Uterus (tissue), 4 donors: ENCODE data around the gene LMOD1. TPM values are rescaled to one million over a fixed set of nuclear protein-coding genes. Genes with fewer than 3 reads are reported as not detected.
A peak's percentile ranks its signal among the peaks of the same experiment; 100 is the strongest.
"Not testable (repeated sequence)": the region's sequence is repeated elsewhere in the genome, so short reads cannot be mapped to it uniquely, and the experiment has no call there.

ENCODE experiments used
- DNase-seq, 2 donors: peaks; one replicate each; pipeline ENCODE4 v3.0.0-alpha.2; 2019 to 2020
- H3K27ac ChIP-seq, 2 donors: fragments of 200-600 bp; sonication (generic); 1 replicate in 1 of 2; 2 replicates in 1 of 2; pipeline ENCODE4 v1.5.1; 2016 to 2018
- H3K27me3 ChIP-seq, 2 donors: fragments of 200-600 bp; sonication (generic); one replicate each; pipeline ENCODE4 v1.5.1; 2018 to 2019; ENCODE audit warnings: control low read depth in 1 of 2
- H3K36me3 ChIP-seq, 2 donors: fragments of 200-600 bp; sonication (generic); one replicate each; pipeline ENCODE4 v1.5.1; 2019; ENCODE audit warnings: control low read depth in 1 of 2
- H3K4me1 ChIP-seq, 2 donors: fragments of 200-600 bp; sonication (generic); one replicate each; pipeline ENCODE4 v1.5.1; 2018 to 2019; ENCODE audit warnings: control low read depth in 1 of 2
- H3K4me3 ChIP-seq, 2 donors: fragments of 200-600 bp; sonication (generic); 1 replicate in 1 of 2; 2 replicates in 1 of 2; pipeline ENCODE4 v1.5.1; 2018 to 2019; ENCODE audit warnings: mild to moderate bottlenecking in 1 of 2
- H3K9me3 ChIP-seq, 2 donors: fragments of 200-600 bp; sonication (generic); one replicate each; pipeline ENCODE4 v1.5.1; 2019; ENCODE audit warnings: control low read depth in 1 of 2
- CTCF ChIP-seq, 4 experiments: fragments of 200-600 bp in 2 of 4; fragments of 450-650 bp in 2 of 4; sonication (generic) in 2 of 4; IDR thresholded peaks; one replicate each; pipeline ENCODE4 v1.5.1; 2016 to 2019; ENCODE audit warnings: antibody characterized with exemption in 4 of 4, mild to moderate bottlenecking in 2 of 4, moderate library complexity in 1 of 4
- POLR2A ChIP-seq, 2 donors: fragments of 450-650 bp; IDR thresholded peaks; one replicate each; pipeline ENCODE4 v1.6.1; 2016; ENCODE audit warnings: antibody characterized with exemption in 2 of 2, mild to moderate bottlenecking in 1 of 2, moderate library complexity in 1 of 2
- intact Hi-C: fragments of 100-400 bp; cut with DNase I; formaldehyde crosslinking; loops from one replicate; pipeline ENCODE4 v1.15.1; 2023; ENCODE audit warnings: low total_unique reads
- total RNA-seq, 4 donors: library from RNA; depleted of rRNA in 3 of 4; stranded (reverse); fragments of >200 nt in 3 of 4; gene quantifications; one replicate each; pipeline versions ENCODE4 v1.1.0 to v1.2.4, GENCODE V29; 2014 to 2023
- donor health status: DM: yes; HTN: yes; CAD: no.

The LMOD1 gene
- total RNA-seq, 4 donors from 2014 or later, result 38.9 to 377 (median 147) TPM

DNA sequence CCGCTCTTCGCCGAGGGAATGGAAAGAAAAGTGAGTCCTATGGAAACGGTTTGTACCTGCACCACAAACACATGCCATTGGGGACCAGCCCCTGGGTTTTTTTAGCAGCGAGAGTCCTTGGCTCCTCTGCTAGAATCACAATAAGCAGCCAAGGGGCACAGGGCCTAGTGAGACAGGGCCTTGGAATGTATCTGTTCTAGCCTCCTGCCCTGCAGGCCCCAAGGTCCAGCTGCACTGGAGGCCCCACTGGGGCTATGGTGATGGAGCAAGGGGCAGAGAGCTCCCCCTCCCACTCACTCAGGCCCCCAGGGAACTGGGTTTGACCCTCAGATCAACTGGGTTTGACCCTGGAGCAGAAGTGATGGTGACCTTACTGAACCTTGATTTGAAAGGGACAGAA is 43.2 kb downstream of the LMOD1 start:
- peak overlapping the region; percentile 94 to 98 for H3K27ac ChIP-seq
- peak; percentile 71 to 85 for DNase-seq

DNA sequence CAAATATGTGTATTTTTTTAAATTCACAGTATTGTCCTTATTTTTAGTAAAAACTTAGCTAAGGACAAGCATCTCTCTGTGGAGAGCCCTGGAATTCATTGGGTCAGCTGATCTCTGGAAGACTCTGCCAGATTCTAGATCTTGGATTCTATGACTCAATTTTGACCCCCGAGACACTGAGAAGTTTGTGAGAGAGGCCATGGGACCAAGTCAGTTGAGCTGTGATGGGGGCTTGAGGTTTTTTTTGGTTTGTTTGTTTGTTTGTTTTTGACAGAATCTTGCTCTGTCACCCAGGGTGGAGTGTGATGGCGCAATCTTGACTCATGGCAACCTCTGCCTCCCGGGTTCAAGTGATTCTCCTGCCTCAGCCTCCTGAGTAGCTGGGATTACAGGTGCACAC is 44.1 kb downstream of the LMOD1 start:
- Histone ChIP-seq H3K9me3 (no peaks in the 10 kb centered on the region), H3K4me3 (no peak overlapping the region), H3K27me3 (no peaks in the 10 kb centered on the region), H3K36me3 (no peaks in the 10 kb centered on the region), H3K27ac (peak overlapping the region; percentile 94 to 98), H3K4me1 (peaks cover 26 to 29% of the 10 kb centered on the region in 2 donors)
- no peak for TF ChIP-seq CTCF (IDR thresholded peaks at IDR 0.05)
- TF ChIP-seq POLR2A (IDR thresholded peaks at IDR 0.05), result no peak
- intact Hi-C loops, result no loop called here
- peak in 1 of 2 donors; percentile 38 for DNase-seq

More for the DNA sequence above, 43.2 kb downstream of the LMOD1 start:
- TF ChIP-seq POLR2A (IDR thresholded peaks at IDR 0.05) (no peak), CTCF (IDR thresholded peaks at IDR 0.05) (no peak)
- Histone ChIP-seq H3K4me1 (peaks cover 26 to 35% of the 10 kb centered on the region in 2 donors), H3K9me3 (no peaks in the 10 kb centered on the region), H3K36me3 (no peaks in the 10 kb centered on the region), H3K27me3 (no peaks in the 10 kb centered on the region), H3K4me3 (no peak overlapping the region)
- intact Hi-C loops, result no loop called here

- Histone ChIP-seq H3K4me1 (peaks cover 19 to 20% of the 10 kb centered on the region in 2 donors), H3K27ac (peak overlapping the region; percentile 82 to 85)
- DNase-seq, H3K9me3 ChIP-seq, H3K4me3 ChIP-seq, H3K27me3 ChIP-seq, H3K36me3 ChIP-seq, intact Hi-C loops: not testable (repeated sequence)
Observed at GRCh38 chr1:201901036-201901435, 45.3 kb downstream of the LMOD1 start.

DNA sequence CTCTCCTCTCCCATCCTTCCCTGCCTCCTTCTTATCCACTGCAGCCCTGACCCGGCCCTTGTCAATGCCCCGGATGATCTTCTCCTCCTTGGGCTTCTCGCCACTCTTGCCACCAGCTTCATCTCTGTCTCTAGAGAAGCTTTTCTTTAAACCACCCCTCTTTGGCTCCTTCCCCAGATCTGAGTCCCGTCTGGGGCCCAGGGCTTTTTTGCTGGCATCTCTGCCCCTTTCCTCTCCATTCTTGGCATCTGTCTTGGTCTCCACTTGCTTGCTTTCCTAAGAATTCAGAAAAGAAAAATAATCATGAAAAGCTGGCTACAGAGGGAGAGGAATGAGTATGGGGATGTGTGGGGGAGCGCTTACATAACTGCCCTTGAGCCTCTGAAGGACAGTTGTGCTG is 45.9 kb downstream of the LMOD1 start:
- H3K4me1 ChIP-seq, result peaks cover 14% of the 10 kb centered on the region in 2 donors
- DNase-seq, result no peak
- H3K27me3 ChIP-seq, result no peaks in the 10 kb centered on the region
- H3K36me3 ChIP-seq, result no peaks in the 10 kb centered on the region
- no peak overlapping the region for H3K4me3 ChIP-seq
- H3K9me3 ChIP-seq, result no peaks in the 10 kb centered on the region
- peak overlapping the region; percentile 82 to 85 for H3K27ac ChIP-seq
- TF ChIP-seq POLR2A (IDR thresholded peaks at IDR 0.05) (no peak), CTCF (IDR thresholded peaks at IDR 0.05) (no peak)
- intact Hi-C loops, result no loop called here

- no peak overlapping the region for H3K4me3 ChIP-seq
- peak in 1 of 2 donors; percentile 31 for DNase-seq
- no peaks in the 10 kb centered on the region for H3K36me3 ChIP-seq
- H3K9me3 ChIP-seq, result no peaks in the 10 kb centered on the region
- no peak for TF ChIP-seq POLR2A (IDR thresholded peaks at IDR 0.05)
- no peak for TF ChIP-seq CTCF (IDR thresholded peaks at IDR 0.05)
- no peaks in the 10 kb centered on the region for H3K27me3 ChIP-seq
- H3K27ac ChIP-seq, result peak overlapping the region; percentile 82 to 85
- H3K4me1 ChIP-seq, result peaks cover 9 to 14% of the 10 kb centered on the region in 2 donors
- intact Hi-C loops, result no loop called here
Observed at GRCh38 chr1:201899683-201900429, 46.5 kb downstream of the LMOD1 start.
